Caco-2 (cell line): Measurements from ENCODE around the gene ARPC4. TPM values are rescaled to one million over a fixed set of nuclear protein-coding genes. Genes with fewer than 3 reads are reported as not detected.
A peak's percentile ranks its signal among the peaks of the same experiment; 100 is the strongest.
"Not testable (repeated sequence)": the region's sequence is repeated elsewhere in the genome, so short reads cannot be mapped to it uniquely, and the experiment has no call there.

ENCODE experiments used
- BruUV-seq: library from RNA; stranded (reverse); fragments of 400-500 nt; replicated peaks from 2 replicates; lab custom pipeline; 2021; lab: Mats Ljungman, UMichigan
- CTCF ChIA-PET: fragments of 300-600 bp; sonication (Branson Sonifier 250); formaldehyde crosslinking; loops from one replicate; lab custom pipeline; 2022; ENCODE audit warnings: antibody characterized with exemption; lab: Charles Lee
- POLR2A ChIA-PET: fragments of 300-600 bp; sonication (Branson Sonifier 250); formaldehyde crosslinking; loops from one replicate; lab custom pipeline; 2022; ENCODE audit warnings: antibody characterized with exemption; lab: Charles Lee
- DNase-seq, 2 experiments: peaks; one replicate each; pipeline versions ENCODE4 v3.0.0 to v3.0.0-alpha.2; 2020 to 2022
- H3K27me3 ChIP-seq: replicated peaks from 2 replicates; pipeline ENCODE4 v1.6.0; 2011; ENCODE audit warnings: low read length; ENCODE audit not compliant: control insufficient read depth, insufficient read depth
- H3K36me3 ChIP-seq: 2 replicates; pipeline ENCODE4 v1.5.1; 2011; ENCODE audit warnings: low read length; ENCODE audit not compliant: control insufficient read depth, insufficient read depth
- H3K4me1 ChIP-seq: fragments of 250-450 bp; sonication (Bioruptor Pico); 2 replicates; pipeline ENCODE4 v1.5.1; 2020; ENCODE audit warnings: mild to moderate bottlenecking
- H3K4me3 ChIP-seq: 2 replicates; pipeline ENCODE4 v1.5.1; 2011; ENCODE audit warnings: low read depth, mild to moderate bottlenecking, control low read depth, low read length
- H3K9me3 ChIP-seq: fragments of 250-450 bp; sonication (Bioruptor Pico); 2 replicates; pipeline ENCODE4 v1.5.1; 2020; ENCODE audit warnings: mild to moderate bottlenecking, moderate library complexity
- H3K27ac Mint-ChIP-seq: one replicate; pipeline ENCODE4 v1.8.0; 2022; ENCODE audit warnings: mixed read lengths; ENCODE audit not compliant: unreplicated experiment
- H3K27me3 Mint-ChIP-seq: one replicate; pipeline ENCODE4 v1.8.0; 2022; ENCODE audit warnings: mixed read lengths; ENCODE audit not compliant: insufficient read depth, unreplicated experiment
- H3K36me3 Mint-ChIP-seq: one replicate; pipeline ENCODE4 v1.8.0; 2022; ENCODE audit warnings: mild to moderate bottlenecking, mixed read lengths; ENCODE audit not compliant: insufficient read depth, unreplicated experiment
- H3K4me1 Mint-ChIP-seq: one replicate; pipeline ENCODE4 v1.8.0; 2022; ENCODE audit warnings: low read depth, mixed read lengths; ENCODE audit not compliant: unreplicated experiment
- H3K4me3 Mint-ChIP-seq: one replicate; pipeline ENCODE4 v1.8.0; 2022; ENCODE audit warnings: mild to moderate bottlenecking, moderate library complexity, mixed read lengths; ENCODE audit not compliant: unreplicated experiment
- H3K9me3 Mint-ChIP-seq: one replicate; pipeline ENCODE4 v1.8.0; 2022; ENCODE audit warnings: mixed read lengths; ENCODE audit not compliant: unreplicated experiment
- intact Hi-C: fragments of 100-400 bp; cut with micrococcal nuclease; formaldehyde crosslinking; loops from one replicate; pipeline ENCODE4 v1.10.0; 2022; ENCODE audit not compliant: unreplicated experiment
- total RNA-seq: library from RNA; stranded (reverse); gene quantifications from 2 replicates; pipeline ENCODE4 v1.2.3, GENCODE V29; 2022
- TF ChIP-seq, protein P1 (sequence below), 2 experiments: fragments of 200-600 bp in 1 of 2; IDR thresholded peaks; 1 replicate in 1 of 2; 2 replicates in 1 of 2; pipeline versions ENCODE4 v1.5.1 to v1.8.0; 2011 to 2022; ENCODE audit warnings: antibody characterized with exemption in 1 of 2, control low read depth in 1 of 2, inconsistent platforms in 1 of 2, low read depth in 1 of 2, low read length in 1 of 2, mild to moderate bottlenecking in 1 of 2, moderate library complexity in 1 of 2; ENCODE audit not compliant: insufficient read depth in 1 of 2, severe bottlenecking in 1 of 2, unreplicated experiment in 1 of 2

ARPC4 gene
- total RNA-seq, 1 experiment from 2014 or later = 158 TPM

DNA sequence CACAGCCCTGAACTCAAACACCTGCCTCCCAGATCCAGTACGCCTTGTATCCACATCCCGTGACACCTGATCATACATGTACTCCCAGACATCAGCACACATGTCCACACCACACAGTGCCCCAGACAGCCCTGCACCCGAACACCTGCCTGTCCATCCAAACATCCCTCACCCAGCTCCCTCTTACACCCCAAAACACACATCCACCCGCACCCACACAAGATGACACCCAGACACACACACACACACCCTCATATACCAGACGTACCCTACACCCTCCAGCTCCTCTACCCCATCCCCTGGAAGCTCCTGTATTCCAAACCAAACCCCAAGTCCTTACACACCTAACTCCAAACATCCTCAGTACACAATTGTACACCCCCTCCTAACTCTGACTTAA lies 23.9 kb upstream of the ARPC4 start:
- Mint-ChIP-seq H3K36me3 (peaks cover 11% of the 10 kb centered on the region), H3K4me3 (peak overlapping the region; percentile 61), H3K4me1 (peaks cover 7% of the 10 kb centered on the region), H3K27ac (peak overlapping the region; percentile 0), H3K27me3 (no peaks in the 10 kb centered on the region), H3K9me3 (no peaks in the 10 kb centered on the region)
- intact Hi-C loops = no loop called here
- Histone ChIP-seq H3K9me3 (no peaks in the 10 kb centered on the region), H3K27me3 (no peaks in the 10 kb centered on the region), H3K36me3 (no peaks in the 10 kb centered on the region; the same call in 1 of the 2 replicates), H3K4me3 (peak overlapping the region; percentile 62), H3K4me1 (peaks cover 8% of the 10 kb centered on the region)
- ChIA-PET POLR2A (interaction anchor here (0.5 to 0.6 kb wide), 2 partner anchors 20 to 211 kb away, joined by 3 to 4 read pairs; no protein-coding TSS in a partner anchor), CTCF (no interaction called here)
- TF ChIP-seq, protein P1, sequence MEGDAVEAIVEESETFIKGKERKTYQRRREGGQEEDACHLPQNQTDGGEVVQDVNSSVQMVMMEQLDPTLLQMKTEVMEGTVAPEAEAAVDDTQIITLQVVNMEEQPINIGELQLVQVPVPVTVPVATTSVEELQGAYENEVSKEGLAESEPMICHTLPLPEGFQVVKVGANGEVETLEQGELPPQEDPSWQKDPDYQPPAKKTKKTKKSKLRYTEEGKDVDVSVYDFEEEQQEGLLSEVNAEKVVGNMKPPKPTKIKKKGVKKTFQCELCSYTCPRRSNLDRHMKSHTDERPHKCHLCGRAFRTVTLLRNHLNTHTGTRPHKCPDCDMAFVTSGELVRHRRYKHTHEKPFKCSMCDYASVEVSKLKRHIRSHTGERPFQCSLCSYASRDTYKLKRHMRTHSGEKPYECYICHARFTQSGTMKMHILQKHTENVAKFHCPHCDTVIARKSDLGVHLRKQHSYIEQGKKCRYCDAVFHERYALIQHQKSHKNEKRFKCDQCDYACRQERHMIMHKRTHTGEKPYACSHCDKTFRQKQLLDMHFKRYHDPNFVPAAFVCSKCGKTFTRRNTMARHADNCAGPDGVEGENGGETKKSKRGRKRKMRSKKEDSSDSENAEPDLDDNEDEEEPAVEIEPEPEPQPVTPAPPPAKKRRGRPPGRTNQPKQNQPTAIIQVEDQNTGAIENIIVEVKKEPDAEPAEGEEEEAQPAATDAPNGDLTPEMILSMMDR (IDR thresholded peaks at IDR 0.05; ENCODE audit: insufficient read depth in 1 of 2, low read depth in 1 of 2, low read length in 1 of 2, severe bottlenecking in 1 of 2, unreplicated experiment in 1 of 2) = no peak
- BruUV-seq = no TSS peak
- DNase-seq = no peak

DNA sequence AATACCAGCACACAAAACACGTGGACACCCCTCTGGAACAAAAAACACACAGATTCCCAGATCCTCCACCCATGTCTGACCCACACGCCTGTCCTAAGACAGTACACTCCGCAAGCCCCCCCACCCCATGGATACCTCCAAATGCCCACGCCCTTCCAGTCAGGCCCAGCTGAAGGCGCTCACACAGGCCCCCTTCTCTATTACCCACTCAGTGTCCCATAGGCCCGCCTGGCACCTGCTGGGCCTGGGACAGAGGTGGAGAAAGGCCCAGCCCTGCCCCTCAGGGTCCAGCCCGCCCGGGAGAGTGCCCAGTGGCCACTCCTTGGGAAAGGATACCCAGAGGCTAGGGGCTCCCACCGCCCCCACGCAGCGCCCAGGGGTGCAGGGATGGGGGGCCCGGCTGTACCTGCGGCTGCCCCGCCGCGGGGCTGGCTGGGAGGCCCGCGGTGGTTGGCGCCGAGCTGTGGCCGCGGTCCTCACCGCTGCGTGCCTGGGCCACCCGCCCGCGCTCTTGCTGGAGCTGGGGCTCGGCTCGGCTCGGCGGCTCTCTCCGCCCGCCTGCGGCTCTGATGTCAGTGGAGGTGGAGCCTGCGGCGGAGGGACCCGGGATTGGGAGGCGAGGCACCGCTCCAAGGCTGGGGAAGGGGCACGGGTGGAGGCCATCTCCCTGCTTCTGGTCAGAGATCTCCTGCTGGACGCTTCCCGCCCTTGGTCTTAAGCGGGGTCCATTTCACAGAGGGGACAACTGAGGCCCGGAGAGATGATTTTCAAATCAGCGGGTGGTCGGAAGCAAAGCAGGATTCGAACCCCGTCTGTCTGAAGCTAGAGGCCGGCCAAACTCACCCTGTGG lies 23.2 kb upstream of the ARPC4 start, which contains the start of gene CAMK1:
TSS of gene CAMK1 (minus strand) at position 522 of the 850 bp plus-strand sequence. CDS start 2,198 bp downstream, outside the sequence.
- peak within 1 kb of the TSS; percentile 0 for H3K27ac Mint-ChIP-seq
- CTCF ChIA-PET = no interaction called here
- peaks cover 7% of the 10 kb centered on the region for H3K4me1 Mint-ChIP-seq
- intact Hi-C loops = loop anchor here (2.0 kb wide), 1 partner anchor 21 kb away; the partner anchor contains the start of gene OGG1
- TF ChIP-seq, protein P1 (IDR thresholded peaks at IDR 0.05; ENCODE audit: insufficient read depth in 1 of 2, low read depth in 1 of 2, low read length in 1 of 2, severe bottlenecking in 1 of 2, unreplicated experiment in 1 of 2) = no peak
- Histone ChIP-seq H3K4me3 (peak within 1 kb of the TSS; percentile 62), H3K27me3 (no peaks in the 10 kb centered on the region), H3K36me3 (no peaks in the 10 kb centered on the region; the same call in 1 of the 2 replicates), H3K9me3 (no peaks in the 10 kb centered on the region), H3K4me1 (peaks cover 8% of the 10 kb centered on the region)
- POLR2A ChIA-PET = interaction anchor here (0.5 kb wide), 1 partner anchor 210 kb away, joined by 4 read pairs; no protein-coding TSS in a partner anchor
- no peaks in the 10 kb centered on the region for H3K9me3 Mint-ChIP-seq
- H3K4me3 Mint-ChIP-seq = peak within 1 kb of the TSS; percentile 61
- BruUV-seq = no TSS peak
- peaks cover 11% of the 10 kb centered on the region for H3K36me3 Mint-ChIP-seq
- no peaks in the 10 kb centered on the region for H3K27me3 Mint-ChIP-seq
- peak; percentile 69 to 77 for DNase-seq

DNA sequence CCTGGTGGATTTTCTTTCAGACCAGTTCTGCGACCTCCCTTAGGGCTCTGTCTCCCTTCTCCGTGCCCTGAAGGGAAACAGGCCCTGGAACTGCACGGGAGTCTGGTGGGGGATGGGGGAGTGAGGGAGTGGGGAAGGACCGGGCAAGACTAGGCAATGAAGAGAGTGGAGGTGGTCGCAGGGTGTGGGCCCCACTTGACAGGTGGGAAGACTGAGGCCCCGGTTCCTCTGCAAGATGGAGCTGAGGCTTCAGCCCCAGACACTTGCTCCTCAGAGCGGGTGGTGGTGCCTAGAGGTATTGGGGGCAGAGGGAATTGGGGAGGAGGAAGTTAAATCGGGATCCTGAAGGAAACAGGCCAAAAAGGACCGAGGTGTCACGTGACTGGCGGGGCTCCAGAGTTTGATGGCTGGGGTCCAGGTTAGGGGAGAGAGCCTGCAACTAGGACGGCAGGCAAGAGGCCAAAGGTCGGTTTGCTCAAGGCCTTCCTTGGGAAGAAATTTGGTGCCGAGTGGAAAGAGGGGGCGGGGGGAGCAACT lies 22.5 kb upstream of the ARPC4 start:
- intact Hi-C loops = loop anchor here (2.0 kb wide), 1 partner anchor 22 kb away; the partner anchor contains the start of gene OGG1
- peak overlapping the region; percentile 61 for H3K4me3 Mint-ChIP-seq
- Histone ChIP-seq H3K27me3 (no peaks in the 10 kb centered on the region), H3K4me3 (peak overlapping the region; percentile 62), H3K36me3 (no peaks in the 10 kb centered on the region; the same call in 1 of the 2 replicates), H3K9me3 (no peaks in the 10 kb centered on the region), H3K4me1 (peaks cover 8% of the 10 kb centered on the region)
- TF ChIP-seq, protein P1 (IDR thresholded peaks at IDR 0.05; ENCODE audit: insufficient read depth in 1 of 2, low read depth in 1 of 2, low read length in 1 of 2, severe bottlenecking in 1 of 2, unreplicated experiment in 1 of 2) = no peak
- POLR2A ChIA-PET = no interaction called here
- peaks cover 6% of the 10 kb centered on the region for H3K36me3 Mint-ChIP-seq
- CTCF ChIA-PET = no interaction called here
- no peak overlapping the region for H3K27ac Mint-ChIP-seq
- H3K4me1 Mint-ChIP-seq = peaks cover 7% of the 10 kb centered on the region
- H3K27me3 Mint-ChIP-seq = no peaks in the 10 kb centered on the region
- TSS peak; percentile 20 for BruUV-seq
- peak; percentile 41 to 51 for DNase-seq
- H3K9me3 Mint-ChIP-seq = no peaks in the 10 kb centered on the region

DNA sequence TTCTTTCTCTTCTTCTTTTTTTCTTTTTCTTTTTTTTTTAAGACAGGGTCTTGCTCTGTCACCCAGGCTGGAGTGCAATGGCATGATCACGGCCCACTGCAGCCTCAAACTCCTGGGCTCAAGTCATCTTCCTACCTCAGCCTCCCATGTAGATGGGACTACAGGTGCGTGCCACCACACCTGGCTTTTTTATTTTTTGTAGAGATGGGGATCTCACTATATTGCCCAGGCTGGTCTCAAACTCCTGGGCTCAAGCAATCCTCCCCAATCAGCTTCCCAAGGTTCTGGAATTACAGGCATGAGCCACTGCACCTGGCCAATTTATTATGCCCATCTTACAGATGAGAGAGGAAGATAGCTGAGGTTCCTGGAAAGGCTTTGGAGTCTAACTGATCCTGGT lies 21.9 kb upstream of the ARPC4 start:
- H3K4me1 ChIP-seq, H3K9me3 Mint-ChIP-seq, DNase-seq, BruUV-seq, H3K4me1 Mint-ChIP-seq, H3K27me3 Mint-ChIP-seq, POLR2A ChIA-PET, H3K36me3 Mint-ChIP-seq, CTCF ChIA-PET, H3K27me3 ChIP-seq, H3K9me3 ChIP-seq, H3K27ac Mint-ChIP-seq, H3K36me3 ChIP-seq, H3K4me3 ChIP-seq: not testable (repeated sequence)
- H3K4me3 Mint-ChIP-seq = peak overlapping the region; percentile 61
- intact Hi-C loops = loop anchor here (2.0 kb wide), 1 partner anchor 22 kb away; the partner anchor contains the start of gene OGG1
